HG03025 (cell line): Measurements from ENCODE around the gene ZNF516.

ENCODE experiments used
- ATAC-seq: cut with Tn5 transposase; IDR thresholded peaks from one replicate; pipeline ENCODE4 v1.9.1; 2021; ENCODE audit warnings: mild to moderate bottlenecking, moderate library complexity; ENCODE audit not compliant: unreplicated experiment, low FRiP score

ZNF516 gene

GRCh38 chr18:76514573-76514972, 19.5 kb upstream of the ZNF516 start:
- ATAC-seq = no peak

GRCh38 chr18:76507830-76508385, 12.9 kb upstream of the ZNF516 start:
- no peak for ATAC-seq

GRCh38 chr18:76506974-76507764, 12.1 kb upstream of the ZNF516 start:
- ATAC-seq = no peak

GRCh38 chr18:76506395-76506794, 11.4 kb upstream of the ZNF516 start:
- ATAC-seq = no peak

- ATAC-seq = no peak
These were observed 10.6 kb upstream of the ZNF516 start for GRCh38 chr18:76505614-76506013.

GRCh38 chr18:76504749-76505148, 9.7 kb upstream of the ZNF516 start:
- ATAC-seq = no peak

DNA sequence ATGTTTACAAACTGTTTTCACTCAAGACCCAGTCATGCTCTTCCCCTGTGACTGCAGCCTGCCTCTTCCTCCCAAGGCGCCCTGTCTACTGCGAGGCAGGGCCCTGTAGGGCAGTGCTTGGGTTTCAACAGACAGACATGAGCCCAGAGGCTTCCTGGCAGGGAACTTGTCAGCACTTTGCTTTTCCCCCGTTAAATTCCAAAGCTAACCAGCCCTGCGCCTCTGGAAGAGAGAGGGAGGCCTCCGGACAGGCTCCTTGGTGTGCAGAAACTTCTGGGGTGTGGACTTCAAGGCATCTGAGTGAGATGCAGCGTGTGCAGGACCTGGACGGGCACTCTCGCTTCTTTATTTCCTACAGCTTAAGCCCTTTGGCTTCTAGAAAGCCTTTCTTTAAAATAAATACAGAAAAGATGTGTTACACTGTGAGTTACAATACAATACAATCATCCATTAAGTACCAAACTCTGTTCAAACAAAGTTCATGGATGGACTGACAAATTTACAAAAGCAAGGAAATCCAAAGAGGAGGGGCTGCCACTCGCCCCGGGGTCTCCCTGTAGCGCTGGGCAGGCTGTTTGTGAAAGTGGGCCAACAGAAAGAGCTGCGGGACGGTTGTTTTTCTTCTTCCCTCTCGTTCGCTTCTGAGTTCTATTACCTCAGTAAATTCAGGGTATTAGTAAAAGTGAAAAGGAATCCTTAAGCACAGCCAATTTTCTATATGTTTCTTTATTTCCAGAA, 8.8 kb upstream of the ZNF516 start:
- no peak for ATAC-seq

- no peak for ATAC-seq
These were observed 7.5 kb upstream of the ZNF516 start for GRCh38 chr18:76502551-76502950.

DNA sequence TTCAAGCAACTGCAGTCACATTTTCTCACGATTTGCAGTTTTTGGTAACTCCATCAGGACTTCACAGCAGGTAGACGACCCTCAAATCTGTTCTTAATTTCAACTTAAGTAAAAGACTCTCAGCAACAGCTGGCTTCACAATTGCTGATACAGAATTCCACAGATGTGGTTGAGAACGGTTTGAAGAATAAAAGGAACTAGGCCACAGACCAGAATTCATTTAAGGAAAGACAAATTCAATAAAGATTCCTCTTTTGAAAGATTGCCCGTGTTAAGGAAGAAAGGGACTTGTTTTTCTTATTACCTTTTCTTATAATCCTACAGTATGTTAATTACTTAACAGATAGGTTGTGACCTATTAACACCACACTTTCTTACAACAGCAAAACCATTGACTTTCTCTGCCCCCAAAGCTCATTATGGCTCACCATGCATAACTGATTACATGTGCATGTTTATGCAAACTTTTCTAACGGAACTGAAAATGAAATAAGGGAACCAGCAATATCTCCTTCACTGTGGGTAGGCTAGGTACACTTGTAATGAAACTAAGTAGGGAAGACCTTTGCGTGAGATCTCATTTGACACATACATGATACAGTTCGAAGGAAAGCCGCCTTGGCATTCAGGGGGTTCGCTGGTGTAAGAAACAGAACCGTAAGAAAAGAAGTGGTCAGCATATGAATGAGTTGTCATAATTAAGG, 4.7 kb upstream of the ZNF516 start:
- ATAC-seq = peak; percentile 55

GRCh38 chr18:76499021-76499420, 4.0 kb upstream of the ZNF516 start:
- ATAC-seq = no peak

DNA sequence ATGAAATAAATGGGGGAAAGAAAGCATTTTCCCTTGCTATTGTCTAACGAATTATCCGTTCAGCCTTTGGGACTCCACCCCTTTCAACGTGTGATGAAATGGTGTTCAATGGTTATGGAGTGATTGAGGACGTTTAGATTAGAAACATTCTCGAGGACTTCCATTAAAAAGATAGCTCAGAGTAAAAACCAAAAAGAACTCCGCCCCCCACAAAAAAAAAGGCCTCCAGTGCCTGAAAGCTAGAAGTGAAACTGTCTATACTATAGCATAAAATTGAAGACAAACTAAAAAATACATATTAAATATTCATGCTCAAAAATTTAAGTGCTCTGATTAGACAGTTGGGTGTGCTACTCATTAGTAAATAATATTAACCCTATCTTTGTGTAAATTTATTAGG, 3.0 kb upstream of the ZNF516 start:
- ATAC-seq = no peak

DNA sequence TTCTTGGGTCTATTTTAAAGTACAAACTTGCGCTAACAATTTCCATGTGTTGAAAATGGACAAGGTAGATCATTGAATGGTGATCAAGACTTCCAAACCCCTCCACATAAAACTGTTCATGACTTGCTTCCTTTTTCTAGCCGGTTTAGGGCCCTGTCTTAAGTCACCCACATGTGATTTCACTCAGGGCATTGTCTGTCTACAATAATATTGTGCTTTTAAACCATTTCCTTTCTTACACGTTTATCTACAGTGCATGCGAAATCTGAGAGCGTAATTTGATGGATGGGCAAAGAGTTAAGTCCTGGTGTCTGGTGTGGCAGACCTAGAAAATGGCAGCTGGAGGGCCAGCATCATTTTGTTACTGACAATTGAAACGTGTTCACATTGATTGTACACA, 2.0 kb upstream of the ZNF516 start:
- ATAC-seq = no peak

GRCh38 chr18:76496194-76496890, 1.3 kb upstream of the ZNF516 start:
- no peak for ATAC-seq

DNA sequence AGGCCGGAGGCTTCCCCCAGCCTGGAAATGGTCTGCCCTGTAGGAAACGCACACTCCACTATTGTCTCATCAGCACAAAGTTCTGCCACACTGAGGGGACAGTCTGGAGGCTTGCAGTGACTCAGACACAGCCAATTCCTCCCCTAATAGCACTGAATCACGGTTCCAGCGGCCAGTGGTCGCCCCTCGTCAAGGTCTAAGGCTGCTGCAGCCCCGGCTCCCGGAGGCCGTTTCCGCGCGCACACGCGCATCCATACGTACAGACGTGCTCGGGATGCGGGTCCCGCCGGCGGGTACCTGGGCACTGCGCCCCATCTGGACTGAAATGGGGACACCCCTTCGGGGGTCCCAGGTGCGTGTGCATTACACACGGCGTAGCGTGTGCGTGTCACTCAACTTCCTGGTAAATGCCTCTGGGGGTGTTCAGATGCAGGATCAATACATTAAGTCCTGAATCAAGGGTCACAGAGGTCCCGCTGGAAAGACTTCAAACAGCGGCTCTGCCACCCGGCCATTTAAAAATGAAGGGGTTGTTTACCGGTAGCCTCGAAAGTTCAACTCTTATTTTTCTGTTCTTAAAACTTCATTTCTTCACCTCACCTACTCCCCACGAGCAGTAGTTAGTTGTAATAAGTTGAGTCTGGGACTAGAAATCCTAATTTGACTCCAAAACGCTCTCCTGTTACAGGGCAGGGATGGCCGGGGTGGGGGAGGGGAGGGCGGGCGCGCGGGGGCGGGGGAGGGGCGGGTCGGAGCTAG, 572 bp upstream of the ZNF516 start:
- no peak for ATAC-seq

- no peak for ATAC-seq
These were observed 624 bp downstream of the ZNF516 start for GRCh38 chr18:76494231-76495005.

DNA sequence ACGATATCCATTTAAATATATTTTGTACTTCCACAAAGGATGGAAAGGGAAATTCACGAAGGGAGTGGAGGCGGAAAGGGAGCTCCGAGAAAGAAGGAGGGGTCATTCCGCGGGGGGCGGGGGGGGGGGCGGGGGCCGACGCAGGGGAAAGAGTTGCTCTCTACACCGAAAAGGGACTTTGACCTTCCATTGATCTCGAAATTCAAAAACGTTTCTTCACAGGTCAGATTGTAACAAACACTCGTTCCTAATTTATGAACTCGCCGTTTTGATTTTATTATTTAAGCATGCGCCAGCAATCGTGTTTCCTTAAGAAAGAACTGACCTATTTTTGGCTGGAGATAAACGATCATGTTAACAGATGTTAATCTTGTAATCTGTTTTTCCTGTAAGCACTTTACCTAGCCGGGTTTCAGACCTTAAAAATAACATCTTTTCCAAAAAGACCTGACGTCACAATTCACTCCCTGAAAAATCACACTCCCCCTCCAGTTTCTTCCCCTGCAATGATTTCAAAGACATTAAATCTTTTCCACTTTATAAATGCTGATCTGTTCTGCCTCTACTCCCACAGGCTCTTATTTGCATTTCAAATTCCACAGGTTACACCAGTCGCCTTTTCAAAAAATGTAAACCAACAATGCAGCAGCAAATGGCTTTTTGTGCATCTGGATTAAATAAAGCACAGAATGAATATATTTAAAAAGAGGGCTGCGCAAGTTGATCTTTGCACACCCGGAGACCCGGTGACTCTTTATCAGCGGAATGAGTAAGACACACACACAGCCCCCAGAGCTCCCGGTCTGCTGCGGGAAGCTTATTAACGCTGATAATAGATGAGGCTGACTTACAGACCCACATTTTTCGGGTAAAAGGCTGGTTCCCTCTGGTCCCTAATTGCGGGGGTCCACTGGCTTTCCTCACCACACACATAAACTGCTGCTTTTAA, 1.6 kb downstream of the ZNF516 start:
- ATAC-seq = no peak

DNA sequence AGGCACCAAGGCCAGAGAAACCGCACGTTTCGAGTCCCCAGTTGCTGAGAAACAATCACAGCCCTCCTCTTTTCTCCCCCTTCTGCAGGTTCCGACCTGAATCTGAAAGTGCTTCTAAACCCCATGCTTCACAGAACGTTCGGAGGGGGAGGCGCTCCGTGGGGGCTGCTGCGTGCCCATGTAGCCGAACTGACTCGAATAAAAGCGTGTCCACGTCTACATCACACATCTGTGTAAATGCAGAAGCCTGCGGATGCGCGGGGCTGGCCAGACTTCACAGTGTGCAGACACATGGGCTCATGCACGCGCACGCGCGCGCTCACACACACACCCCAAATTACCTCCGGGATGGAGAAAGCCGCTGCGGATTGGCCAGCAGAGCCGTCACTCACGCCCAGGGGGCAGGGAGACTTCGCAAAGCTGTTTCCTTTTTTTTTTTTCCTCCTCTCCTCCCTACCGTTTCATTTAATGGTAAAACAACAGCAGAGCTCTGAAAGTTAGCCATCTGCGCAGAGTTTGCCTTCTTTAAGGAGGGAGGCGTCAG, 2.3 kb downstream of the ZNF516 start:
- ATAC-seq = peak; percentile 77
